GM12878 (cell line): Measurements from ENCODE around the gene UBXN6. TPM values are rescaled to one million over a fixed set of nuclear protein-coding genes. Genes with fewer than 3 reads are reported as not detected.

Source experiments
- ATAC-seq: fragments of 200-7000 bp; cut with Tn5 transposase; 3 replicates; pipeline ENCODE4 v1.9.1; 2020; ENCODE audit warnings: mild to moderate bottlenecking, moderate library complexity
- BruUV-seq: library from RNA; stranded (reverse); fragments of 400-500 nt; replicated peaks from 2 replicates; lab custom pipeline; 2021; lab: Mats Ljungman, UMichigan
- CTCF ChIA-PET: fragments of 300-600 bp; sonication (Branson Sonifier 250); formaldehyde crosslinking; extraction: SDS; loops from one replicate; lab custom pipeline; 2021; ENCODE audit warnings: inconsistent platforms; lab: Yijun Ruan, JAX
- POLR2A ChIA-PET: fragments of 350-600 bp; formaldehyde crosslinking; extraction: SDS; loops from one replicate; lab custom pipeline; 2021; ENCODE audit warnings: inconsistent platforms; lab: Charles Lee
- RAD21 ChIA-PET: fragments of 300-600 bp; sonication (Branson Sonifier 250); formaldehyde crosslinking; loops from one replicate; lab custom pipeline; 2023; ENCODE audit warnings: antibody characterized with exemption; ENCODE audit not compliant: unreplicated experiment; lab: Charles Lee
- SMC1A ChIA-PET: fragments of 300-600 bp; sonication (Branson Sonifier 250); formaldehyde crosslinking; loops from one replicate; lab custom pipeline; 2023; ENCODE audit not compliant: unreplicated experiment, uncharacterized antibody; lab: Charles Lee
- DNase-seq: peaks from one replicate; pipeline ENCODE4 v3.0.0-alpha.2; 2011; ENCODE audit warnings: low read depth, low spot score
- FAIRE-seq: peaks from 3 replicates; lab custom pipeline; 2011; peaks lifted over from hg19 to GRCh38; lab: Jason Lieb, UNC
- H2AFZ ChIP-seq: 2 replicates; pipeline ENCODE4 v1.6.0; 2011; ENCODE audit warnings: low read depth, low read length, control low read depth; ENCODE audit not compliant: control insufficient read depth
- H3K27ac ChIP-seq: 2 replicates; pipeline ENCODE4 v1.5.1; 2011; ENCODE audit warnings: control low read depth; ENCODE audit not compliant: control insufficient read depth, insufficient read depth
- H3K27me3 ChIP-seq, 2 experiments: replicated peaks in 1 of 2; 2 replicates each; pipeline versions ENCODE4 v1.6.0 to v1.6.1; 2011; ENCODE audit warnings: low read length in 1 of 2; ENCODE audit not compliant: control insufficient read depth in 2 of 2, insufficient read depth in 2 of 2
- H3K36me3 ChIP-seq, 2 experiments: 2 replicates each; pipeline ENCODE4 v1.5.1; 2011; ENCODE audit warnings: low read length in 1 of 2; ENCODE audit not compliant: control insufficient read depth in 2 of 2, insufficient read depth in 2 of 2
- H3K4me1 ChIP-seq: 2 replicates; pipeline ENCODE4 v1.6.1; 2011; ENCODE audit warnings: mild to moderate bottlenecking, low read length, moderate library complexity, mixed read lengths; ENCODE audit not compliant: control insufficient read depth, insufficient read depth
- H3K4me2 ChIP-seq: 2 replicates; pipeline ENCODE4 v1.6.0; 2011; ENCODE audit warnings: control low read depth; ENCODE audit not compliant: control insufficient read depth, insufficient read depth
- H3K4me3 ChIP-seq: fragments of 200-600 bp; sonication (generic); 2 replicates; pipeline ENCODE4 v1.5.1; 2016
- H3K79me2 ChIP-seq: 2 replicates; pipeline ENCODE4 v1.6.0; 2011; ENCODE audit warnings: low read length; ENCODE audit not compliant: control insufficient read depth, insufficient read depth
- H3K9ac ChIP-seq: 2 replicates; pipeline ENCODE4 v1.8.0; 2011; ENCODE audit warnings: low read length, control low read depth, mixed read lengths; ENCODE audit not compliant: control insufficient read depth, insufficient read depth
- H3K9me3 ChIP-seq: replicated peaks from 3 replicates; pipeline ENCODE4 v1.5.1; 2011; ENCODE audit warnings: mild to moderate bottlenecking, low read length; ENCODE audit not compliant: control insufficient read depth, insufficient read depth
- H4K20me1 ChIP-seq: 2 replicates; pipeline ENCODE4 v1.6.0; 2011; ENCODE audit not compliant: control insufficient read depth, insufficient read depth
- ATF7 ChIP-seq: fragments of 450-650 bp; IDR thresholded peaks from 2 replicates; pipeline ENCODE4 v1.6.1; 2016; ENCODE audit warnings: low read depth, mild to moderate bottlenecking
- BMI1 ChIP-seq: fragments of 450-650 bp; IDR thresholded peaks from 2 replicates; pipeline ENCODE4 v1.6.1; 2016; ENCODE audit warnings: mild to moderate bottlenecking, moderate library complexity, borderline replicate concordance
- BRCA1 ChIP-seq: IDR thresholded peaks from 2 replicates; pipeline ENCODE4 v1.6.1; 2011; ENCODE audit warnings: low read depth, low read length, improper control_type of control experiment
- EGR1 ChIP-seq, 2 experiments: IDR thresholded peaks; 1 replicate in 1 of 2; 2 replicates in 1 of 2; pipeline ENCODE4 v1.6.1; 2011 to 2012; ENCODE audit warnings: low read depth in 2 of 2, low read length in 2 of 2, borderline replicate concordance in 1 of 2, mild to moderate bottlenecking in 1 of 2, moderate library complexity in 1 of 2
- ETV6 ChIP-seq, 2 experiments: fragments of 450-650 bp in 1 of 2; IDR thresholded peaks in 1 of 2; conservative IDR thresholded peaks in 1 of 2; 2 replicates each; pipeline ENCODE4 v1.6.1; 2014; ENCODE audit warnings: antibody characterized with exemption in 1 of 2, borderline replicate concordance in 1 of 2, low read depth in 1 of 2, mild to moderate bottlenecking in 1 of 2, moderate library complexity in 1 of 2
- HCFC1 ChIP-seq: fragments of 150-350 bp; IDR thresholded peaks from 2 replicates; pipeline ENCODE4 v1.6.1; 2014; ENCODE audit warnings: low read length
- MXI1 ChIP-seq: fragments of 150-350 bp; IDR thresholded peaks from 2 replicates; pipeline ENCODE4 v1.6.1; 2011; ENCODE audit warnings: low read depth, mild to moderate bottlenecking, inconsistent platforms, low read length, improper control_type of control experiment
- NFYB ChIP-seq: IDR thresholded peaks from 2 replicates; pipeline ENCODE4 v1.6.1; 2011; ENCODE audit warnings: low read depth, mild to moderate bottlenecking, low read length, improper control_type of control experiment, moderate library complexity; ENCODE audit not compliant: insufficient read depth
- NR2F1 ChIP-seq: fragments of 450-650 bp; conservative IDR thresholded peaks from 2 replicates; pipeline ENCODE4 v1.6.1; 2017; ENCODE audit warnings: mild to moderate bottlenecking
- PML ChIP-seq: IDR thresholded peaks from 2 replicates; pipeline ENCODE4 v1.6.1; 2012; ENCODE audit warnings: low read length, inconsistent platforms
- POLR2AphosphoS2 ChIP-seq: IDR thresholded peaks from 2 replicates; pipeline ENCODE4 v1.6.1; 2011; ENCODE audit warnings: low read depth, mild to moderate bottlenecking, low read length, improper control_type of control experiment, moderate library complexity
- SMARCA5 ChIP-seq: fragments of 450-650 bp; IDR thresholded peaks from 2 replicates; pipeline ENCODE4 v1.6.1; 2017; ENCODE audit warnings: mild to moderate bottlenecking
- SREBF2 ChIP-seq: IDR thresholded peaks from 2 replicates; pipeline ENCODE4 v1.6.1; 2012; ENCODE audit warnings: mild to moderate bottlenecking, low read length
- SUPT20H ChIP-seq: IDR thresholded peaks from 2 replicates; pipeline ENCODE4 v1.6.1; 2011; ENCODE audit warnings: low read depth, mild to moderate bottlenecking, low read length, moderate library complexity, borderline replicate concordance; ENCODE audit not compliant: control insufficient read depth
- USF2 ChIP-seq: IDR thresholded peaks from 2 replicates; pipeline ENCODE4 v1.6.1; 2011; ENCODE audit warnings: low read depth, low read length, improper control_type of control experiment, borderline replicate concordance
- WGBS: methylation state at CpG from one replicate; pipeline ENCODE4 v1.1.6; 2016; ENCODE audit warnings: low lambda C conversion rate; ENCODE audit not compliant: insufficient replicate concordance, insufficient coverage; ENCODE audit errors: missing lambda C conversion rate; 5-methylcytosine and 5-hydroxymethylcytosine counted together
- in situ Hi-C: fragments of 300-500 bp; cut with MboI; formaldehyde crosslinking; loops from 9 replicates; pipeline ENCODE4 v1.14.3; 2018; ENCODE audit warnings: mixed read lengths
- intact Hi-C: fragments of 100-400 bp; cut with micrococcal nuclease; formaldehyde crosslinking; loops from one replicate; pipeline ENCODE4 v1.14.2; 2022; ENCODE audit not compliant: unreplicated experiment
- polyA plus RNA-seq, 11 experiments: library from polyadenylated mRNA; depleted of rRNA in 4 of 11; unstranded in 6 of 11; stranded (reverse) in 5 of 11; fragments of >200 nt; fragmentation: Nextera tagmentation in 4 of 11; fragmentation: Illumina TruSeq in 1 of 11; extraction: Ambion mirVana in 4 of 11; extraction: Trizol in 1 of 11; gene quantifications; 1 replicate in 1 of 11; 2 replicates in 10 of 11; pipeline versions ENCODE4 v1.2.1 to v1.2.3, GENCODE V29; 2011 to 2016; ENCODE audit warnings: inconsistent platforms in 2 of 11, missing spikeins in 2 of 11, low read depth in 1 of 11
- total RNA-seq, 4 experiments: library from RNA; depleted of rRNA in 3 of 4; stranded (reverse); fragments of >200 nt in 3 of 4; fragmentation: Illumina TruSeq in 1 of 4; extraction: Trizol in 1 of 4; gene quantifications; 2 replicates each; pipeline versions ENCODE4 v1.2.1 to v1.2.3, GENCODE V29; 2013 to 2021
- TF ChIP-seq, protein P1 (sequence below): fragments of 450-650 bp; IDR thresholded peaks from 2 replicates; pipeline ENCODE4 v1.6.1; 2017; ENCODE audit warnings: antibody characterized with exemption, mild to moderate bottlenecking, moderate library complexity
- TF ChIP-seq, protein P2 (sequence below): fragments of 150-350 bp; IDR thresholded peaks from 2 replicates; pipeline ENCODE4 v1.6.1; 2014; ENCODE audit warnings: mild to moderate bottlenecking, low read depth, low read length

The UBXN6 gene
- total and polyA plus RNA-seq, 10 of the 15 experiments (the other 5 are each of a cell fraction or from before 2014, with no cell fraction given), result 0.47 to 50.8 (median 13.0) TPM

- ChIA-PET CTCF (interaction anchor here (1.7 kb wide), 1 partner anchor 20 kb away, joined by 4 read pairs; no protein-coding TSS in a partner anchor), SMC1A (interaction anchor here (0.6 kb wide), 1 partner anchor 188 kb away, joined by 3 read pairs; no protein-coding TSS in a partner anchor), POLR2A (no interaction called here), RAD21 (no interaction called here)
- in situ Hi-C loops (no loop called here), intact Hi-C loops (no loop called here)
- Histone ChIP-seq H3K27ac (no peak overlapping the region), H3K4me1 (no peaks in the 10 kb centered on the region), H3K9ac (no peak overlapping the region), H3K27me3 (no peaks in the 10 kb centered on the region), H2AFZ (no peak overlapping the region), H4K20me1 (no peaks in the 10 kb centered on the region), H3K36me3 (peaks cover 3 to 8% of the 10 kb centered on the region in 2 experiments), H3K4me2 (no peak overlapping the region; the same call in 1 of the 2 replicates), H3K9me3 (no peaks in the 10 kb centered on the region), H3K79me2 (peaks cover 5% of the 10 kb centered on the region), H3K4me3 (no peak overlapping the region)
- BruUV-seq, result TSS peak; percentile 59
- FAIRE-seq (no peak), DNase-seq (no peak), ATAC-seq (no peak)
- 75% methylated on average over 29 of the region's 29 CpGs for WGBS
- no peak for TF ChIP-seq POLR2AphosphoS2
- TF ChIP-seq PML, result no peak
- no peak for TF ChIP-seq HCFC1
- TF ChIP-seq BRCA1, result no peak
- no peak for TF ChIP-seq USF2
- TF ChIP-seq SUPT20H, result no peak
- TF ChIP-seq, protein P1, sequence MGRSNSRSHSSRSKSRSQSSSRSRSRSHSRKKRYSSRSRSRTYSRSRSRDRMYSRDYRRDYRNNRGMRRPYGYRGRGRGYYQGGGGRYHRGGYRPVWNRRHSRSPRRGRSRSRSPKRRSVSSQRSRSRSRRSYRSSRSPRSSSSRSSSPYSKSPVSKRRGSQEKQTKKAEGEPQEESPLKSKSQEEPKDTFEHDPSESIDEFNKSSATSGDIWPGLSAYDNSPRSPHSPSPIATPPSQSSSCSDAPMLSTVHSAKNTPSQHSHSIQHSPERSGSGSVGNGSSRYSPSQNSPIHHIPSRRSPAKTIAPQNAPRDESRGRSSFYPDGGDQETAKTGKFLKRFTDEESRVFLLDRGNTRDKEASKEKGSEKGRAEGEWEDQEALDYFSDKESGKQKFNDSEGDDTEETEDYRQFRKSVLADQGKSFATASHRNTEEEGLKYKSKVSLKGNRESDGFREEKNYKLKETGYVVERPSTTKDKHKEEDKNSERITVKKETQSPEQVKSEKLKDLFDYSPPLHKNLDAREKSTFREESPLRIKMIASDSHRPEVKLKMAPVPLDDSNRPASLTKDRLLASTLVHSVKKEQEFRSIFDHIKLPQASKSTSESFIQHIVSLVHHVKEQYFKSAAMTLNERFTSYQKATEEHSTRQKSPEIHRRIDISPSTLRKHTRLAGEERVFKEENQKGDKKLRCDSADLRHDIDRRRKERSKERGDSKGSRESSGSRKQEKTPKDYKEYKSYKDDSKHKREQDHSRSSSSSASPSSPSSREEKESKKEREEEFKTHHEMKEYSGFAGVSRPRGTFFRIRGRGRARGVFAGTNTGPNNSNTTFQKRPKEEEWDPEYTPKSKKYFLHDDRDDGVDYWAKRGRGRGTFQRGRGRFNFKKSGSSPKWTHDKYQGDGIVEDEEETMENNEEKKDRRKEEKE, result no peak
- no peak for TF ChIP-seq NR2F1
- no peak for TF ChIP-seq MXI1
- TF ChIP-seq ATF7, result no peak
- no peak for TF ChIP-seq NFYB
- TF ChIP-seq BMI1, result no peak
- no peak for TF ChIP-seq SMARCA5
- TF ChIP-seq, protein P2, sequence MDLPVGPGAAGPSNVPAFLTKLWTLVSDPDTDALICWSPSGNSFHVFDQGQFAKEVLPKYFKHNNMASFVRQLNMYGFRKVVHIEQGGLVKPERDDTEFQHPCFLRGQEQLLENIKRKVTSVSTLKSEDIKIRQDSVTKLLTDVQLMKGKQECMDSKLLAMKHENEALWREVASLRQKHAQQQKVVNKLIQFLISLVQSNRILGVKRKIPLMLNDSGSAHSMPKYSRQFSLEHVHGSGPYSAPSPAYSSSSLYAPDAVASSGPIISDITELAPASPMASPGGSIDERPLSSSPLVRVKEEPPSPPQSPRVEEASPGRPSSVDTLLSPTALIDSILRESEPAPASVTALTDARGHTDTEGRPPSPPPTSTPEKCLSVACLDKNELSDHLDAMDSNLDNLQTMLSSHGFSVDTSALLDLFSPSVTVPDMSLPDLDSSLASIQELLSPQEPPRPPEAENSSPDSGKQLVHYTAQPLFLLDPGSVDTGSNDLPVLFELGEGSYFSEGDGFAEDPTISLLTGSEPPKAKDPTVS, result no peak
- TF ChIP-seq SREBF2, result no peak
- no peak for TF ChIP-seq EGR1 (IDR thresholded peaks at IDR 0.05; ENCODE audit: borderline replicate concordance in 1 of 2, low read depth in 2 of 2, low read length in 2 of 2)
- no peak for TF ChIP-seq ETV6 (conservative IDR thresholded peaks at IDR 0.05 in 1 of 2, IDR thresholded peaks at IDR 0.05 in 1 of 2; ENCODE audit: borderline replicate concordance in 1 of 2, low read depth in 1 of 2)
Measured at GRCh38 chr19:4454747-4455718, 2.6 kb downstream of the UBXN6 start.
